HEK293 (cell line): Measurements from ENCODE around the gene TICRR.

ENCODE experiments used
- MYNN ChIP-seq: fragments of 450-650 bp; formaldehyde crosslinking; IDR thresholded peaks from 2 replicates; pipeline ENCODE4 v1.5.1; 2016; ENCODE audit warnings: missing biosample characterization, missing genetic modification characterization, borderline replicate concordance
- TF ChIP-seq, protein P1 (sequence below): fragments of 450-650 bp; formaldehyde crosslinking; IDR thresholded peaks from 2 replicates; pipeline ENCODE4 v1.5.1; 2016; ENCODE audit warnings: missing biosample characterization, missing genetic modification characterization
- TF ChIP-seq, protein P2 (sequence below): fragments of 450-650 bp; formaldehyde crosslinking; IDR thresholded peaks from 2 replicates; pipeline ENCODE4 v1.5.1; 2016; ENCODE audit warnings: missing biosample characterization, missing genetic modification characterization

DNA sequence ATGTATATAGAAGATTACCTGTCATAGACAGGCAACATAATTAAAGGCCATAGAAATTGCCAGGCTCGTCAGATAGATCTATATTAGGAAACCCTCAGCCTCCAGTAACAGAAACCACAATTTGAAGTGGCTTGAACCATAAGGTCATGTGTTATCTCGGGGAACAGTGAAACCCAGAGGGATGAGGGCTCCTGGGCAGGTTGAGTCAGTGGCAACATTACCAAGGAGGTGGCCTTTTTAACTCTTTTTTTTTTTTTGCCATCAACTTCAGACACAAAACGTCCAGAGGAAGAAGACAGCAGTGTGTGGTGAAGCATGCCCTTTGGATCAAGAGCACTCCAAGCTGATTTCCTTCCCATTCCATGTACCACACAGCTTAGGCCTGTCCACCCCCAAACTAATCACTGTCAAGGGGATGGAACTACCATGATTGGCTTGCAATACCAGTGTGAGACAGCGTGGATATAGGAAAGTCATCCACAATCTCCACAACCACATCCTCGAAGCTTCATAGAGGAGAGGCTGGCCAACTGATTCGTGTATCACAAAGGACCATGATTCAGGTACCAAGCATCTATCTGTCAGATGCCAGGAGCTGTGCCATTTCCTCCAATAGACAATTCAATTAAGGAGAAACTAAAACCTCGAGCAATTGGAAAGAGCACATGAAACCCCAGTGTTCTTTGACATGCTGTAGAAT is 81.0 kb downstream of the TICRR start:
- TF ChIP-seq MYNN (tag by site-specific recombination): no peak
- TF ChIP-seq, protein P1, sequence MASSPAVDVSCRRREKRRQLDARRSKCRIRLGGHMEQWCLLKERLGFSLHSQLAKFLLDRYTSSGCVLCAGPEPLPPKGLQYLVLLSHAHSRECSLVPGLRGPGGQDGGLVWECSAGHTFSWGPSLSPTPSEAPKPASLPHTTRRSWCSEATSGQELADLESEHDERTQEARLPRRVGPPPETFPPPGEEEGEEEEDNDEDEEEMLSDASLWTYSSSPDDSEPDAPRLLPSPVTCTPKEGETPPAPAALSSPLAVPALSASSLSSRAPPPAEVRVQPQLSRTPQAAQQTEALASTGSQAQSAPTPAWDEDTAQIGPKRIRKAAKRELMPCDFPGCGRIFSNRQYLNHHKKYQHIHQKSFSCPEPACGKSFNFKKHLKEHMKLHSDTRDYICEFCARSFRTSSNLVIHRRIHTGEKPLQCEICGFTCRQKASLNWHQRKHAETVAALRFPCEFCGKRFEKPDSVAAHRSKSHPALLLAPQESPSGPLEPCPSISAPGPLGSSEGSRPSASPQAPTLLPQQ (tag by site-specific recombination): no peak
- TF ChIP-seq, protein P2, sequence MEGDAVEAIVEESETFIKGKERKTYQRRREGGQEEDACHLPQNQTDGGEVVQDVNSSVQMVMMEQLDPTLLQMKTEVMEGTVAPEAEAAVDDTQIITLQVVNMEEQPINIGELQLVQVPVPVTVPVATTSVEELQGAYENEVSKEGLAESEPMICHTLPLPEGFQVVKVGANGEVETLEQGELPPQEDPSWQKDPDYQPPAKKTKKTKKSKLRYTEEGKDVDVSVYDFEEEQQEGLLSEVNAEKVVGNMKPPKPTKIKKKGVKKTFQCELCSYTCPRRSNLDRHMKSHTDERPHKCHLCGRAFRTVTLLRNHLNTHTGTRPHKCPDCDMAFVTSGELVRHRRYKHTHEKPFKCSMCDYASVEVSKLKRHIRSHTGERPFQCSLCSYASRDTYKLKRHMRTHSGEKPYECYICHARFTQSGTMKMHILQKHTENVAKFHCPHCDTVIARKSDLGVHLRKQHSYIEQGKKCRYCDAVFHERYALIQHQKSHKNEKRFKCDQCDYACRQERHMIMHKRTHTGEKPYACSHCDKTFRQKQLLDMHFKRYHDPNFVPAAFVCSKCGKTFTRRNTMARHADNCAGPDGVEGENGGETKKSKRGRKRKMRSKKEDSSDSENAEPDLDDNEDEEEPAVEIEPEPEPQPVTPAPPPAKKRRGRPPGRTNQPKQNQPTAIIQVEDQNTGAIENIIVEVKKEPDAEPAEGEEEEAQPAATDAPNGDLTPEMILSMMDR: no peak
